Spleen (tissue), 11 donors: ENCODE data around the gene TRMT112. TPM values are rescaled to one million over a fixed set of nuclear protein-coding genes. Genes with fewer than 3 reads are reported as not detected.

Experiments used
- DNase-seq: peaks from one replicate; pipeline ENCODE4 v3.0.0-alpha.2; 2020
- H3K27ac ChIP-seq, 8 donors: fragments of 200-600 bp; sonication (generic) in 7 of 8; 1 replicate in 4 of 8; 2 replicates in 4 of 8; pipeline versions ENCODE4 v1.5.0 to v1.8.0; 2016 to 2021; ENCODE audit warnings: inconsistent platforms in 4 of 8, mild to moderate bottlenecking in 4 of 8, moderate library complexity in 1 of 8
- H3K27me3 ChIP-seq, 7 donors: fragments of 200-600 bp; sonication (generic) in 6 of 7; replicated peaks in 1 of 7; 1 replicate in 4 of 7; 2 replicates in 3 of 7; pipeline versions ENCODE4 v1.5.0 to v1.8.0; 2016 to 2021; ENCODE audit warnings: inconsistent platforms in 3 of 7, mild to moderate bottlenecking in 1 of 7
- H3K36me3 ChIP-seq, 6 donors: fragments of 200-600 bp; sonication (generic) in 5 of 6; 1 replicate in 4 of 6; 2 replicates in 2 of 6; pipeline versions ENCODE4 v1.5.0 to v1.8.0; 2016 to 2021; ENCODE audit warnings: inconsistent platforms in 2 of 6
- H3K4me1 ChIP-seq, 6 donors: fragments of 200-600 bp; sonication (generic) in 5 of 6; 1 replicate in 3 of 6; 2 replicates in 3 of 6; pipeline versions ENCODE4 v1.5.0 to v1.8.0; 2016 to 2021; ENCODE audit warnings: inconsistent platforms in 3 of 6
- H3K4me3 ChIP-seq, 8 donors: fragments of 200-600 bp; sonication (generic) in 7 of 8; 1 replicate in 4 of 8; 2 replicates in 4 of 8; pipeline versions ENCODE4 v1.5.0 to v1.8.0; 2016 to 2021; ENCODE audit warnings: inconsistent platforms in 4 of 8, mild to moderate bottlenecking in 4 of 8, moderate library complexity in 2 of 8
- H3K9me3 ChIP-seq, 8 donors: fragments of 200-600 bp; sonication (generic) in 7 of 8; 1 replicate in 4 of 8; 2 replicates in 4 of 8; pipeline versions ENCODE4 v1.5.0 to v1.8.0; 2016 to 2021; ENCODE audit warnings: inconsistent platforms in 4 of 8
- POLR2A ChIP-seq, 3 donors: fragments of 450-650 bp; IDR thresholded peaks; one replicate each; pipeline ENCODE4 v1.5.1; 2017; ENCODE audit warnings: antibody characterized with exemption in 3 of 3, mild to moderate bottlenecking in 1 of 3
- POLR2AphosphoS5 ChIP-seq, 3 donors: sonication (generic); formaldehyde crosslinking; IDR thresholded peaks; one replicate each; pipeline ENCODE4 v1.5.1; 2017; ENCODE audit warnings: antibody characterized with exemption in 3 of 3
- whole genome bisulfite sequencing, 5 donors: extraction: QIAGEN DNeasy Blood & Tissue Kit in 3 of 5; methylation state at CpG; one replicate each; pipeline versions ENCODE4 v1.1.5 to v1.1.7; 2013 to 2018; 5-methylcytosine and 5-hydroxymethylcytosine counted together
- intact Hi-C: fragments of 100-400 bp; cut with DNase I; formaldehyde crosslinking; loops from one replicate; pipeline ENCODE4 v1.15.0; 2023; ENCODE audit warnings: low total_unique reads
- polyA plus RNA-seq, 3 donors: library from polyadenylated mRNA; stranded (reverse); fragments of 200-250 nt; gene quantifications; one replicate each; pipeline ENCODE4 v1.2.1, GENCODE V29; 2013
- total RNA-seq, 7 donors: library from RNA; depleted of rRNA in 3 of 7; stranded (reverse); fragments of >200 nt in 3 of 7; fragmentation: NEBNext Ultra II Directional in 4 of 7; extraction: Animal tissue kit (Norgen Biotek cat#: 25700) in 4 of 7; gene quantifications; one replicate each; pipeline versions ENCODE4 v1.1.0 to v1.2.1, GENCODE V29; 2016 to 2021
- TF ChIP-seq, protein P1 (sequence below), 11 experiments: fragments of 200-600 bp in 7 of 11; fragments of 450-650 bp in 4 of 11; sonication (generic) in 4 of 11; IDR thresholded peaks in 8 of 11; conservative IDR thresholded peaks in 3 of 11; 1 replicate in 7 of 11; 2 replicates in 4 of 11; pipeline versions ENCODE4 v1.4.0 to v1.8.0; 2016 to 2021; ENCODE audit warnings: antibody characterized with exemption in 11 of 11, inconsistent platforms in 4 of 11, mild to moderate bottlenecking in 1 of 11
- donor health status: healthy with polysubstance abuse.
- donor health status: DM: no; HTN: no; CAD: no; lungs with moderate emphysema.
- donor health status: DM: no; HTN: no; CAD: no.
- donor health status: Bipolar disorder and iron deficiency.
- donor health status: healthy.
- donor health status: DM: no; HTN: no; CAD: no.
- donor health status: DM: yes; HTN: yes; CAD: no.

The TRMT112 gene
- total and polyA plus RNA-seq, 10 donors, result 138 to 431 (median 267) TPM

GRCh38 chr11:64333556-64333955 lies 16.2 kb upstream of the TRMT112 start:
- intact Hi-C loops, result no loop called here

DNA sequence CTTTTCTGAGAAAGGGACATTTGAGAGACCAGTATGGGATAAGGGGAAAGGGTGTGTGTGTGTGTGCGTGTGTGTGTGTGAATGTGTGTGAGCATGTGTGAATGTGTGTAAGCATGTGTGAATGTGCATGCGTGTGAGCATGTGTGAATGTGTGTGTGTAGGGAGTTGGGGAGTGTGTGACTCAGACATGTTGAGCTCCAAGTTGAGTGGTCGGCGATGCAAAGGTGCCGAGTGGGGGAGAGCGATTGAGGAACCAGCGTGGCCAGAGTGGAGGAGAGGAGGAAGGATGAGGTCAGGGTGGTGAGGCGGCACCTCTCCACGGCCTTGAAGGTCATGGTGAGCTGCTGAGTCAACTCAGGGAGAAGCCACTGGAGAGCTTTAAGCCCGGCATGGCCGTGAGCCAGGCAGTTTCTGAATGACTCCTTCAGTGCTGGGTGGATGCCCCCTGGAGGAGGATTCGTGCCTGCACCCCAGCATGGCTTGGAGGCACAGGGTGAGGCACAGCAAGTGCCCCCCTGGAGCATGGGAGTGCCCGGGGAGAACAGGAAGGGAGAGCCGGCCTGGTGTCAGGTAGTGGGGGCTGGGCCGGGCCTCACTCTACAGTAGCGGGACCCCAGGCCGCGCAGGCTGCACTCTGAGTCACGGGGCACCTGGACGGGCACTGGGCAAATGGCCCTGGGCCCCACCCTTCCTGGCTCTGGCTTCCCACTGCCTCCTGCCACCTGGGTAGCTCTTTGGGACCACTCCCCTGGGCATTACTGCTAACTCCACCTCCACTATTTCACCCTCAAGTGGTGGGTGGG lies 14.4 kb upstream of the TRMT112 start:
- H3K9me3 ChIP-seq, result peaks cover 0 to 6% (median 0%) of the 10 kb centered on the region in 8 donors
- H3K4me3 ChIP-seq, result peak overlapping the region in 1 of 8 donors; percentile 44
- H3K27ac ChIP-seq, result peak overlapping the region; percentile 33 to 82 (median 60)
- no peaks in the 10 kb centered on the region for H3K36me3 ChIP-seq
- no peaks in the 10 kb centered on the region for H3K27me3 ChIP-seq
- intact Hi-C loops, result no loop called here
- WGBS, 5 donors, result 10 to 24% (median 14%) methylated on average over 12 to 20 of the region's 20 CpGs
- H3K4me1 ChIP-seq, result peaks cover 9 to 66% (median 31%) of the 10 kb centered on the region in 6 donors
- TF ChIP-seq POLR2AphosphoS5 (IDR thresholded peaks at IDR 0.05), result peak; percentile 55 to 72 (median 71)
- TF ChIP-seq, protein P1, sequence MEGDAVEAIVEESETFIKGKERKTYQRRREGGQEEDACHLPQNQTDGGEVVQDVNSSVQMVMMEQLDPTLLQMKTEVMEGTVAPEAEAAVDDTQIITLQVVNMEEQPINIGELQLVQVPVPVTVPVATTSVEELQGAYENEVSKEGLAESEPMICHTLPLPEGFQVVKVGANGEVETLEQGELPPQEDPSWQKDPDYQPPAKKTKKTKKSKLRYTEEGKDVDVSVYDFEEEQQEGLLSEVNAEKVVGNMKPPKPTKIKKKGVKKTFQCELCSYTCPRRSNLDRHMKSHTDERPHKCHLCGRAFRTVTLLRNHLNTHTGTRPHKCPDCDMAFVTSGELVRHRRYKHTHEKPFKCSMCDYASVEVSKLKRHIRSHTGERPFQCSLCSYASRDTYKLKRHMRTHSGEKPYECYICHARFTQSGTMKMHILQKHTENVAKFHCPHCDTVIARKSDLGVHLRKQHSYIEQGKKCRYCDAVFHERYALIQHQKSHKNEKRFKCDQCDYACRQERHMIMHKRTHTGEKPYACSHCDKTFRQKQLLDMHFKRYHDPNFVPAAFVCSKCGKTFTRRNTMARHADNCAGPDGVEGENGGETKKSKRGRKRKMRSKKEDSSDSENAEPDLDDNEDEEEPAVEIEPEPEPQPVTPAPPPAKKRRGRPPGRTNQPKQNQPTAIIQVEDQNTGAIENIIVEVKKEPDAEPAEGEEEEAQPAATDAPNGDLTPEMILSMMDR (IDR thresholded peaks at IDR 0.05 in 8 of 11, conservative IDR thresholded peaks at IDR 0.05 in 3 of 11), result peak; percentile 42 to 77 (median 70)
- no peak for TF ChIP-seq POLR2A (IDR thresholded peaks at IDR 0.05)
- peak; percentile 92 for DNase-seq

More at GRCh38 chr11:64333556-64333955, 16.2 kb upstream of the TRMT112 start:
- DNase-seq, result no peak
- Histone ChIP-seq H3K36me3 (peaks cover 0 to 12% (median 0%) of the 10 kb centered on the region in 6 donors), H3K4me3 (no peak overlapping the region), H3K27ac (no peak overlapping the region), H3K4me1 (peaks cover 9 to 81% (median 31%) of the 10 kb centered on the region in 6 donors), H3K27me3 (no peaks in the 10 kb centered on the region), H3K9me3 (no peaks in the 10 kb centered on the region)
- TF ChIP-seq POLR2A (IDR thresholded peaks at IDR 0.05) (no peak), POLR2AphosphoS5 (IDR thresholded peaks at IDR 0.05) (no peak)
- TF ChIP-seq, protein P1 (IDR thresholded peaks at IDR 0.05 in 8 of 11, conservative IDR thresholded peaks at IDR 0.05 in 3 of 11), result no peak
- 87 to 92% (median 90%) methylated on average over 8 of the region's 8 CpGs for WGBS, 5 donors

- peak overlapping the region in 3 of 8 donors; percentile 53 to 78 (median 56) for H3K27ac ChIP-seq
- H3K36me3 ChIP-seq, result no peaks in the 10 kb centered on the region
- 84 to 93% (median 90%) methylated on average over 11 of the region's 11 CpGs for WGBS, 5 donors
- peaks cover 9 to 59% (median 31%) of the 10 kb centered on the region in 6 donors for H3K4me1 ChIP-seq
- TF ChIP-seq POLR2AphosphoS5 (IDR thresholded peaks at IDR 0.05), result peak in 1 of 3 donors; percentile 9
- TF ChIP-seq POLR2A (IDR thresholded peaks at IDR 0.05), result no peak
- DNase-seq, result no peak
- intact Hi-C loops, result no loop called here
- peaks cover 0 to 6% (median 0%) of the 10 kb centered on the region in 8 donors for H3K9me3 ChIP-seq
- no peaks in the 10 kb centered on the region for H3K27me3 ChIP-seq
- H3K4me3 ChIP-seq, result no peak overlapping the region
Measured at GRCh38 chr11:64330888-64331287, 13.5 kb upstream of the TRMT112 start.

DNA sequence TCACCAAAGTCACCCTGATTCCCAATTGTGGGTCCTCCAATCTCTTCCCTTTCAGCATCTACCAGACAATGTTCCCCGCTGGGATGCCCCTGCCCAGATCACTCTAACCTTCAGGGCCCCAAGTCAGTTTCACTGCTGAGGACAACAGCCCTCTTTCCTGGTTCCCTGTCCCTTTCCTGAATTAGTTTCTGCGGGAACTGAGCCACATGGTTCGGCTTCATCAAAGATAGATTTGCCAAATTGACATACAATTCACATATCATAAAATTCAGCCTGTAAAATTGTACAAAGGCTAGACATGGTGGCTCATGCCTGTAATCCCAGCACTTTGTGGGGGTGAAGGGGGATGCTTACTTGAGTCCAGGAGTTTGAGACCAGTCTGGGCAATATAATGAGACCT lies 10.6 kb upstream of the TRMT112 start:
- Histone ChIP-seq H3K4me3 (no peak overlapping the region), H3K4me1 (peaks cover 9 to 52% (median 20%) of the 10 kb centered on the region in 6 donors), H3K9me3 (peaks cover 0 to 6% (median 0%) of the 10 kb centered on the region in 8 donors), H3K27me3 (no peaks in the 10 kb centered on the region), H3K27ac (no peak overlapping the region), H3K36me3 (peaks cover 0 to 6% (median under 1%) of the 10 kb centered on the region in 6 donors)
- TF ChIP-seq POLR2A (IDR thresholded peaks at IDR 0.05) (no peak), POLR2AphosphoS5 (IDR thresholded peaks at IDR 0.05) (no peak)
- TF ChIP-seq, protein P1 (IDR thresholded peaks at IDR 0.05 in 8 of 11, conservative IDR thresholded peaks at IDR 0.05 in 3 of 11), result no peak
- DNase-seq, result no peak
- WGBS, 5 donors, result 82 to 94% (median 91%) methylated on average over 3 of the region's 3 CpGs
- intact Hi-C loops, result no loop called here
